WTC11 (cell line): ENCODE data around the gene PRPSAP1. TPM values are rescaled to one million over a fixed set of nuclear protein-coding genes. Genes with fewer than 3 reads are reported as not detected.

Experiments used
- ATAC-seq: fragments of 200-7000 bp; cut with Tn5 transposase; 2 replicates; pipeline ENCODE4 v1.10.0; 2021; ENCODE audit warnings: mild to moderate bottlenecking, moderate library complexity
- CTCF ChIA-PET: fragments of 300-600 bp; sonication (Branson Sonifier 250); formaldehyde crosslinking; loops from one replicate; lab custom pipeline; 2021; ENCODE audit warnings: antibody characterized with exemption; lab: Charles Lee
- POLR2A ChIA-PET: fragments of 350-600 bp; sonication (Branson Sonifier 250); formaldehyde crosslinking; loops from one replicate; lab custom pipeline; 2021; ENCODE audit warnings: antibody characterized with exemption; lab: Charles Lee
- DNase-seq: peaks from one replicate; pipeline ENCODE4 v3.0.0; 2021; ENCODE audit warnings: low spot score
- H3K27ac Mint-ChIP-seq: 2 replicates; pipeline ENCODE4 v1.8.0; 2021; ENCODE audit warnings: mixed read lengths
- H3K27me3 Mint-ChIP-seq: 2 replicates; pipeline ENCODE4 v1.8.0; 2021; ENCODE audit warnings: low read depth, mild to moderate bottlenecking, moderate library complexity, mixed read lengths
- H3K36me3 Mint-ChIP-seq: 2 replicates; pipeline ENCODE4 v1.8.0; 2021; ENCODE audit warnings: mixed read lengths
- H3K4me1 Mint-ChIP-seq: 2 replicates; pipeline ENCODE4 v1.8.0; 2022; ENCODE audit warnings: mixed read lengths
- H3K4me3 Mint-ChIP-seq: 2 replicates; pipeline ENCODE4 v1.8.0; 2021; ENCODE audit warnings: mild to moderate bottlenecking, moderate library complexity, mixed read lengths
- H3K9me3 Mint-ChIP-seq: 2 replicates; pipeline ENCODE4 v1.8.0; 2021; ENCODE audit warnings: mixed read lengths
- EMX1 ChIP-seq: fragments of 250-450 bp; sonication (Bioruptor Pico); IDR thresholded peaks from 2 replicates; pipeline ENCODE4 v1.8.0; 2021; ENCODE audit warnings: mild to moderate bottlenecking
- FOXJ3 ChIP-seq: sonication (generic); formaldehyde crosslinking; IDR thresholded peaks from 2 replicates; pipeline ENCODE4 v1.9.0; 2021; ENCODE audit warnings: missing genetic modification reagents, mild to moderate bottlenecking, borderline replicate concordance
- JAZF1 ChIP-seq: fragments of 250-450 bp; sonication (Bioruptor Pico); IDR thresholded peaks from 2 replicates; pipeline ENCODE4 v1.9.0; 2021; ENCODE audit warnings: moderate library complexity, mild to moderate bottlenecking, inconsistent platforms
- JUN ChIP-seq: sonication (generic); formaldehyde crosslinking; IDR thresholded peaks from 2 replicates; pipeline ENCODE4 v1.8.0; 2023; ENCODE audit warnings: mild to moderate bottlenecking, missing genetic modification reagents
- KAT7 ChIP-seq: sonication (generic); formaldehyde crosslinking; IDR thresholded peaks from 2 replicates; pipeline ENCODE4 v1.8.1; 2023; ENCODE audit warnings: missing genetic modification reagents, mild to moderate bottlenecking, borderline replicate concordance
- MAX ChIP-seq: sonication (generic); formaldehyde crosslinking; IDR thresholded peaks from 2 replicates; pipeline ENCODE4 v1.8.0; 2022; ENCODE audit warnings: mild to moderate bottlenecking, missing genetic modification reagents
- MXD4 ChIP-seq: fragments of 250-450 bp; sonication (Bioruptor Pico); IDR thresholded peaks from 2 replicates; pipeline ENCODE4 v1.8.0; 2021; ENCODE audit warnings: mild to moderate bottlenecking, moderate library complexity, borderline replicate concordance
- NFATC4 ChIP-seq: fragments of 250-450 bp; sonication (Bioruptor Pico); IDR thresholded peaks from 2 replicates; pipeline ENCODE4 v1.9.0; 2021; ENCODE audit warnings: mild to moderate bottlenecking
- NR1H2 ChIP-seq: sonication (generic); formaldehyde crosslinking; IDR thresholded peaks from 2 replicates; pipeline ENCODE4 v1.9.0; 2021; ENCODE audit warnings: mild to moderate bottlenecking, moderate library complexity, missing genetic modification reagents
- NR3C1 ChIP-seq: sonication (generic); formaldehyde crosslinking; conservative IDR thresholded peaks from 2 replicates; pipeline ENCODE4 v1.8.1; 2023; ENCODE audit warnings: low read depth, mild to moderate bottlenecking, missing genetic modification reagents
- RELA ChIP-seq: sonication (generic); formaldehyde crosslinking; IDR thresholded peaks from 2 replicates; pipeline ENCODE4 v1.8.1; 2022; ENCODE audit warnings: missing genetic modification reagents, mild to moderate bottlenecking, borderline replicate concordance
- SMAD4 ChIP-seq: sonication (generic); formaldehyde crosslinking; IDR thresholded peaks from 2 replicates; pipeline ENCODE4 v1.8.0; 2022; ENCODE audit warnings: mild to moderate bottlenecking, missing genetic modification reagents
- SOX15 ChIP-seq: fragments of 250-450 bp; sonication (Bioruptor Pico); IDR thresholded peaks from 2 replicates; pipeline ENCODE4 v1.9.0; 2021; ENCODE audit warnings: mild to moderate bottlenecking
- ZNF121 ChIP-seq: sonication (generic); formaldehyde crosslinking; IDR thresholded peaks from 2 replicates; pipeline ENCODE4 v1.8.0; 2023; ENCODE audit warnings: missing genetic modification reagents
- ZNF263 ChIP-seq: sonication (generic); formaldehyde crosslinking; IDR thresholded peaks from 2 replicates; pipeline ENCODE4 v1.8.1; 2022; ENCODE audit warnings: low read depth, mild to moderate bottlenecking, moderate library complexity, missing genetic modification reagents
- ZNF317 ChIP-seq: sonication (generic); formaldehyde crosslinking; IDR thresholded peaks from 2 replicates; pipeline ENCODE4 v1.8.1; 2023; ENCODE audit warnings: low read depth, mild to moderate bottlenecking, moderate library complexity, missing genetic modification reagents, borderline replicate concordance
- ZNF416 ChIP-seq: fragments of 250-450 bp; sonication (Bioruptor Pico); IDR thresholded peaks from 2 replicates; pipeline ENCODE4 v1.9.0; 2021; ENCODE audit warnings: mild to moderate bottlenecking, inconsistent platforms
- ZNF512 ChIP-seq: sonication (generic); formaldehyde crosslinking; IDR thresholded peaks from 2 replicates; pipeline ENCODE4 v1.8.1; 2022; ENCODE audit warnings: missing genetic modification reagents, borderline replicate concordance
- ZNF671 ChIP-seq: fragments of 250-450 bp; sonication (Bioruptor Pico); IDR thresholded peaks from 2 replicates; pipeline ENCODE4 v1.8.0; 2021; ENCODE audit warnings: mild to moderate bottlenecking
- total RNA-seq: library from RNA; stranded (reverse); gene quantifications from 3 replicates; pipeline ENCODE4 v1.2.3, GENCODE V29; 2021
- TF ChIP-seq, protein P1 (sequence below): fragments of 250-450 bp; sonication (Bioruptor Pico); IDR thresholded peaks from 2 replicates; pipeline ENCODE4 v1.9.0; 2021; ENCODE audit warnings: moderate library complexity, mild to moderate bottlenecking, inconsistent platforms, borderline replicate concordance
- TF ChIP-seq, protein P2 (sequence below): sonication (generic); formaldehyde crosslinking; IDR thresholded peaks from 2 replicates; pipeline ENCODE4 v1.8.1; 2022; ENCODE audit warnings: low read depth, mild to moderate bottlenecking, moderate library complexity, missing genetic modification reagents, borderline replicate concordance
- TF ChIP-seq, protein P3 (sequence below): sonication (generic); formaldehyde crosslinking; IDR thresholded peaks from 2 replicates; pipeline ENCODE4 v1.8.1; 2023; ENCODE audit warnings: mild to moderate bottlenecking, missing genetic modification reagents
- TF ChIP-seq, protein P4 (sequence below): sonication (generic); formaldehyde crosslinking; IDR thresholded peaks from 2 replicates; pipeline ENCODE4 v1.8.1; 2022; ENCODE audit warnings: mild to moderate bottlenecking, moderate library complexity, missing genetic modification reagents
- TF ChIP-seq, protein P5 (sequence below): fragments of 250-450 bp; sonication (Bioruptor Pico); IDR thresholded peaks from 2 replicates; pipeline ENCODE4 v1.9.0; 2021; ENCODE audit warnings: mild to moderate bottlenecking

The PRPSAP1 gene
- total RNA-seq, 1 experiment from 2014 or later, result 56.5 TPM

GRCh38 chr17:76304226-76305134, 49.2 kb downstream of the PRPSAP1 start (continued):
- TF ChIP-seq MAX (CRISPR knock-in tag) (no peak), FOXJ3 (CRISPR knock-in tag) (no peak), ZNF512 (CRISPR knock-in tag) (no peak), EMX1 (no peak), NR1H2 (CRISPR knock-in tag) (no peak), RELA (no peak), JAZF1 (CRISPR knock-in tag) (no peak)
- TF ChIP-seq, protein P1, sequence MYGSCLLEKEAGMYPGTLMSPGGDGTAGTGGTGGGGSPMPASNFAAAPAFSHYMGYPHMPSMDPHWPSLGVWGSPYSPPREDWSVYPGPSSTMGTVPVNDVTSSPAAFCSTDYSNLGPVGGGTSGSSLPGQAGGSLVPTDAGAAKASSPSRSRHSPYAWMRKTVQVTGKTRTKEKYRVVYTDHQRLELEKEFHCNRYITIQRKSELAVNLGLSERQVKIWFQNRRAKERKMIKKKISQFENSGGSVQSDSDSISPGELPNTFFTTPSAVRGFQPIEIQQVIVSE (CRISPR knock-in tag), result no peak

DNA sequence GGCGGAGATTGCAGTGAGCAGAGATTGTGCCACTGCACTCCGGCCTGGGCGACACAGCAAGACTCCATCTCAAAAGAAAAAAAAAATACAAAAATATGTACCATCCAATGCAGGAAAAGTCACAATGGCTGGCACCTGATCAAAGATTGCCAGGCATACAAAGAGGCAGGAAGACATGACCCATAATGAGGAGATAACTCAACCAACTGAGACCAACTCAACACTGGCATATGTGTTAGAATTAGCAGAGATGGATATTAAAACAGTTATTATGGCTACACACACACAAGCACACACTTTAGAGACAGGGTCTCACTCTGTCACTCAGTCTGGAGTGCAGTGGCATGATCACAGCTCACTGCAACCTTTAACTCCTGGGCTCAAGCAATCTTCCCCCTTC, 56.3 kb downstream of the PRPSAP1 start:
- no peak overlapping the region for H3K27ac Mint-ChIP-seq
- CTCF ChIA-PET, result interaction anchor here (0.8 to 1.9 kb wide), 3 partner anchors 17 to 116 kb away, joined by 5 to 6 read pairs (median 5); no protein-coding TSS in a partner anchor
- no peak for DNase-seq
- POLR2A ChIA-PET, result no interaction called here
- H3K4me1 Mint-ChIP-seq, result 0 out of 2 replicates have a peak, but pooled peaks cover 4% of the 10 kb centered on the region
- ATAC-seq, result no peak
- H3K27me3 Mint-ChIP-seq, result no peaks in the 10 kb centered on the region
- no peak for TF ChIP-seq MXD4 (CRISPR knock-in tag)
- no peak for TF ChIP-seq ZNF671 (CRISPR knock-in tag)
- TF ChIP-seq, protein P2, sequence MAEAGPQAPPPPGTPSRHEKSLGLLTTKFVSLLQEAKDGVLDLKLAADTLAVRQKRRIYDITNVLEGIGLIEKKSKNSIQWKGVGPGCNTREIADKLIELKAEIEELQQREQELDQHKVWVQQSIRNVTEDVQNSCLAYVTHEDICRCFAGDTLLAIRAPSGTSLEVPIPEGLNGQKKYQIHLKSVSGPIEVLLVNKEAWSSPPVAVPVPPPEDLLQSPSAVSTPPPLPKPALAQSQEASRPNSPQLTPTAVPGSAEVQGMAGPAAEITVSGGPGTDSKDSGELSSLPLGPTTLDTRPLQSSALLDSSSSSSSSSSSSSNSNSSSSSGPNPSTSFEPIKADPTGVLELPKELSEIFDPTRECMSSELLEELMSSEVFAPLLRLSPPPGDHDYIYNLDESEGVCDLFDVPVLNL, result no peak
- no peak for TF ChIP-seq NFATC4 (CRISPR knock-in tag)
- no peak for TF ChIP-seq KAT7 (CRISPR knock-in tag)
- TF ChIP-seq SMAD4 (CRISPR knock-in tag), result no peak
- TF ChIP-seq ZNF263 (CRISPR knock-in tag), result no peak
- TF ChIP-seq ZNF317, result no peak
- no peak for TF ChIP-seq NR3C1
- TF ChIP-seq SOX15, result no peak
- no peaks in the 10 kb centered on the region for H3K9me3 Mint-ChIP-seq
- H3K36me3 Mint-ChIP-seq, result no peaks in the 10 kb centered on the region
- no peak overlapping the region for H3K4me3 Mint-ChIP-seq

GRCh38 chr17:76296889-76297288, 56.8 kb downstream of the PRPSAP1 start:
- no peaks in the 10 kb centered on the region for H3K36me3 Mint-ChIP-seq
- ATAC-seq (no peak), DNase-seq (no peak)
- ChIA-PET CTCF (interaction anchor here (0.9 to 1.9 kb wide), 2 partner anchors 17 to 115 kb away, joined by 5 to 6 read pairs; no protein-coding TSS in a partner anchor), POLR2A (no interaction called here)
- H3K4me3 Mint-ChIP-seq, result no peak overlapping the region
- 0 out of 2 replicates have a peak, but pooled peaks cover 4% of the 10 kb centered on the region for H3K4me1 Mint-ChIP-seq
- H3K27ac Mint-ChIP-seq, result no peak overlapping the region
- no peaks in the 10 kb centered on the region for H3K9me3 Mint-ChIP-seq
- H3K27me3 Mint-ChIP-seq, result no peaks in the 10 kb centered on the region
- TF ChIP-seq JUN (CRISPR knock-in tag), result no peak
- TF ChIP-seq, protein P3, sequence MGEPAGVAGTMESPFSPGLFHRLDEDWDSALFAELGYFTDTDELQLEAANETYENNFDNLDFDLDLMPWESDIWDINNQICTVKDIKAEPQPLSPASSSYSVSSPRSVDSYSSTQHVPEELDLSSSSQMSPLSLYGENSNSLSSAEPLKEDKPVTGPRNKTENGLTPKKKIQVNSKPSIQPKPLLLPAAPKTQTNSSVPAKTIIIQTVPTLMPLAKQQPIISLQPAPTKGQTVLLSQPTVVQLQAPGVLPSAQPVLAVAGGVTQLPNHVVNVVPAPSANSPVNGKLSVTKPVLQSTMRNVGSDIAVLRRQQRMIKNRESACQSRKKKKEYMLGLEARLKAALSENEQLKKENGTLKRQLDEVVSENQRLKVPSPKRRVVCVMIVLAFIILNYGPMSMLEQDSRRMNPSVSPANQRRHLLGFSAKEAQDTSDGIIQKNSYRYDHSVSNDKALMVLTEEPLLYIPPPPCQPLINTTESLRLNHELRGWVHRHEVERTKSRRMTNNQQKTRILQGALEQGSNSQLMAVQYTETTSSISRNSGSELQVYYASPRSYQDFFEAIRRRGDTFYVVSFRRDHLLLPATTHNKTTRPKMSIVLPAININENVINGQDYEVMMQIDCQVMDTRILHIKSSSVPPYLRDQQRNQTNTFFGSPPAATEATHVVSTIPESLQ, result no peak
- TF ChIP-seq, protein P4, sequence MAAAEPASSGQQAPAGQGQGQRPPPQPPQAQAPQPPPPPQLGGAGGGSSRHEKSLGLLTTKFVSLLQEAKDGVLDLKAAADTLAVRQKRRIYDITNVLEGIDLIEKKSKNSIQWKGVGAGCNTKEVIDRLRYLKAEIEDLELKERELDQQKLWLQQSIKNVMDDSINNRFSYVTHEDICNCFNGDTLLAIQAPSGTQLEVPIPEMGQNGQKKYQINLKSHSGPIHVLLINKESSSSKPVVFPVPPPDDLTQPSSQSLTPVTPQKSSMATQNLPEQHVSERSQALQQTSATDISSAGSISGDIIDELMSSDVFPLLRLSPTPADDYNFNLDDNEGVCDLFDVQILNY, result no peak
- no peak for TF ChIP-seq ZNF416 (CRISPR knock-in tag)
- TF ChIP-seq, protein P5, sequence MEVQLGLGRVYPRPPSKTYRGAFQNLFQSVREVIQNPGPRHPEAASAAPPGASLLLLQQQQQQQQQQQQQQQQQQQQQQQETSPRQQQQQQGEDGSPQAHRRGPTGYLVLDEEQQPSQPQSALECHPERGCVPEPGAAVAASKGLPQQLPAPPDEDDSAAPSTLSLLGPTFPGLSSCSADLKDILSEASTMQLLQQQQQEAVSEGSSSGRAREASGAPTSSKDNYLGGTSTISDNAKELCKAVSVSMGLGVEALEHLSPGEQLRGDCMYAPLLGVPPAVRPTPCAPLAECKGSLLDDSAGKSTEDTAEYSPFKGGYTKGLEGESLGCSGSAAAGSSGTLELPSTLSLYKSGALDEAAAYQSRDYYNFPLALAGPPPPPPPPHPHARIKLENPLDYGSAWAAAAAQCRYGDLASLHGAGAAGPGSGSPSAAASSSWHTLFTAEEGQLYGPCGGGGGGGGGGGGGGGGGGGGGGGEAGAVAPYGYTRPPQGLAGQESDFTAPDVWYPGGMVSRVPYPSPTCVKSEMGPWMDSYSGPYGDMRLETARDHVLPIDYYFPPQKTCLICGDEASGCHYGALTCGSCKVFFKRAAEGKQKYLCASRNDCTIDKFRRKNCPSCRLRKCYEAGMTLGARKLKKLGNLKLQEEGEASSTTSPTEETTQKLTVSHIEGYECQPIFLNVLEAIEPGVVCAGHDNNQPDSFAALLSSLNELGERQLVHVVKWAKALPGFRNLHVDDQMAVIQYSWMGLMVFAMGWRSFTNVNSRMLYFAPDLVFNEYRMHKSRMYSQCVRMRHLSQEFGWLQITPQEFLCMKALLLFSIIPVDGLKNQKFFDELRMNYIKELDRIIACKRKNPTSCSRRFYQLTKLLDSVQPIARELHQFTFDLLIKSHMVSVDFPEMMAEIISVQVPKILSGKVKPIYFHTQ (CRISPR knock-in tag), result no peak
- TF ChIP-seq ZNF121 (CRISPR knock-in tag), result no peak
- TF ChIP-seq SOX15, result no peak
- TF ChIP-seq, protein P1 (CRISPR knock-in tag), result no peak
